HEK293 (cell line): ENCODE data around the gene MPHOSPH9.

ENCODE experiments used
- AEBP2 ChIP-seq: fragments of 450-650 bp; formaldehyde crosslinking; IDR thresholded peaks from 2 replicates; pipeline ENCODE4 v1.5.1; 2016; ENCODE audit warnings: missing biosample characterization, missing genetic modification characterization, borderline replicate concordance
- BCL11B ChIP-seq: fragments of 450-650 bp; formaldehyde crosslinking; IDR thresholded peaks from 2 replicates; pipeline ENCODE4 v1.5.1; 2016; ENCODE audit warnings: low read depth, missing biosample characterization, missing genetic modification characterization
- GFI1B ChIP-seq: fragments of 450-650 bp; formaldehyde crosslinking; IDR thresholded peaks from 2 replicates; pipeline ENCODE4 v1.5.1; 2016; ENCODE audit warnings: missing biosample characterization, missing genetic modification characterization
- HIC1 ChIP-seq: fragments of 450-650 bp; formaldehyde crosslinking; IDR thresholded peaks from 2 replicates; pipeline ENCODE4 v1.5.1; 2016; ENCODE audit warnings: missing biosample characterization, missing genetic modification characterization
- INSM2 ChIP-seq: fragments of 450-650 bp; formaldehyde crosslinking; IDR thresholded peaks from 2 replicates; pipeline ENCODE4 v1.5.1; 2016; ENCODE audit warnings: missing biosample characterization, missing genetic modification characterization
- OVOL3 ChIP-seq: fragments of 450-650 bp; formaldehyde crosslinking; IDR thresholded peaks from 2 replicates; pipeline ENCODE4 v1.5.1; 2016; ENCODE audit warnings: missing biosample characterization, missing genetic modification characterization
- PRDM10 ChIP-seq: fragments of 450-650 bp; formaldehyde crosslinking; IDR thresholded peaks from 2 replicates; pipeline ENCODE4 v1.5.1; 2016; ENCODE audit warnings: missing biosample characterization, missing genetic modification characterization
- TRIM28 ChIP-seq: IDR thresholded peaks from 2 replicates; pipeline ENCODE4 v1.6.1; 2011; ENCODE audit warnings: low read length, control low read depth, borderline replicate concordance
- ZBTB11 ChIP-seq: fragments of 450-650 bp; formaldehyde crosslinking; conservative IDR thresholded peaks from 2 replicates; pipeline ENCODE4 v1.5.1; 2016; ENCODE audit warnings: low read depth, missing biosample characterization, missing genetic modification characterization
- ZBTB26 ChIP-seq: fragments of 450-650 bp; formaldehyde crosslinking; optimal IDR thresholded peaks from 2 replicates; pipeline ENCODE3; 2016; ENCODE audit warnings: missing biosample characterization, mild to moderate bottlenecking, missing genetic modification characterization
- ZBTB48 ChIP-seq: fragments of 450-650 bp; formaldehyde crosslinking; IDR thresholded peaks from 2 replicates; pipeline ENCODE4 v1.5.1; 2016; ENCODE audit warnings: missing biosample characterization, missing genetic modification characterization
- ZIC2 ChIP-seq: fragments of 450-650 bp; formaldehyde crosslinking; IDR thresholded peaks from 2 replicates; pipeline ENCODE4 v1.5.1; 2016; ENCODE audit warnings: missing biosample characterization, missing genetic modification characterization
- ZNF114 ChIP-seq: fragments of 450-650 bp; formaldehyde crosslinking; IDR thresholded peaks from 2 replicates; pipeline ENCODE4 v1.5.0; 2017; ENCODE audit warnings: missing biosample characterization, missing genetic modification characterization
- ZNF138 ChIP-seq: fragments of 450-650 bp; formaldehyde crosslinking; IDR thresholded peaks from 2 replicates; pipeline ENCODE4 v1.5.1; 2016; ENCODE audit warnings: missing biosample characterization, missing genetic modification characterization, borderline replicate concordance
- ZNF26 ChIP-seq: fragments of 450-650 bp; formaldehyde crosslinking; IDR thresholded peaks from 2 replicates; pipeline ENCODE4 v1.5.1; 2016; ENCODE audit warnings: missing biosample characterization, missing genetic modification characterization
- ZNF335 ChIP-seq: fragments of 450-650 bp; formaldehyde crosslinking; conservative IDR thresholded peaks from 2 replicates; pipeline ENCODE4 v1.5.1; 2016; ENCODE audit warnings: missing biosample characterization, missing genetic modification characterization
- ZNF341 ChIP-seq: fragments of 450-650 bp; formaldehyde crosslinking; IDR thresholded peaks from 2 replicates; pipeline ENCODE4; 2016; ENCODE audit warnings: low read depth, missing biosample characterization, missing genetic modification characterization
- ZNF600 ChIP-seq: fragments of 450-650 bp; formaldehyde crosslinking; IDR thresholded peaks from 2 replicates; pipeline ENCODE4 v1.5.1; 2016; ENCODE audit warnings: missing biosample characterization, missing genetic modification characterization
- ZNF645 ChIP-seq: fragments of 450-650 bp; formaldehyde crosslinking; IDR thresholded peaks from 2 replicates; pipeline ENCODE4; 2016; ENCODE audit warnings: missing biosample characterization, missing genetic modification characterization
- ZNF658 ChIP-seq: fragments of 450-650 bp; formaldehyde crosslinking; IDR thresholded peaks from 2 replicates; pipeline ENCODE4; 2016; ENCODE audit warnings: missing biosample characterization, missing genetic modification characterization
- ZNF707 ChIP-seq: fragments of 450-650 bp; formaldehyde crosslinking; IDR thresholded peaks from 2 replicates; pipeline ENCODE4 v1.5.1; 2016; ENCODE audit warnings: missing biosample characterization, missing genetic modification characterization

MPHOSPH9 gene

GRCh38 chr12:123151457-123152454 lies 81.2 kb downstream of the MPHOSPH9 start (continued):
- no peak for TF ChIP-seq ZNF645 (tag by site-specific recombination)
- TF ChIP-seq ZBTB26: peak; percentile 46
- TF ChIP-seq ZNF658 (tag by site-specific recombination): no peak
- no peak for TF ChIP-seq ZNF138 (tag by site-specific recombination)
- TF ChIP-seq INSM2 (tag by site-specific recombination): no peak
- TF ChIP-seq PRDM10 (tag by site-specific recombination): peak; percentile 64
- TF ChIP-seq ZBTB48: 0 out of 2 replicates have a peak, but pooled peaks have one; percentile 21
- no peak for TF ChIP-seq ZNF114 (tag by site-specific recombination)
- no peak for TF ChIP-seq HIC1 (tag by site-specific recombination)
- TF ChIP-seq GFI1B (tag by site-specific recombination): no peak
- no peak for TF ChIP-seq OVOL3
- TF ChIP-seq BCL11B (tag by site-specific recombination): no peak
- peak; percentile 69 for TF ChIP-seq ZNF341 (tag by site-specific recombination)
- no peak for TF ChIP-seq ZNF707 (tag by site-specific recombination)
- TF ChIP-seq TRIM28: no peak
- peak; percentile 37 for TF ChIP-seq ZIC2 (tag by site-specific recombination)
- TF ChIP-seq ZBTB11 (tag by site-specific recombination): 0 out of 2 replicates have a peak, but pooled peaks have one; percentile 23
- no peak for TF ChIP-seq ZNF26 (tag by site-specific recombination)
- peak; percentile 38; the same call in 1 of the 2 replicates for TF ChIP-seq ZNF335 (tag by site-specific recombination)
- TF ChIP-seq ZNF600: peak; percentile 38; the same call in 1 of the 2 replicates
- TF ChIP-seq AEBP2: no peak
